ENCODE measurements around the gene MRPS35.
"Not testable (repeated sequence)": the region's sequence is repeated elsewhere in the genome, so short reads cannot be mapped to it uniquely, and the experiment has no call there.

Gene MRPS35

DNA sequence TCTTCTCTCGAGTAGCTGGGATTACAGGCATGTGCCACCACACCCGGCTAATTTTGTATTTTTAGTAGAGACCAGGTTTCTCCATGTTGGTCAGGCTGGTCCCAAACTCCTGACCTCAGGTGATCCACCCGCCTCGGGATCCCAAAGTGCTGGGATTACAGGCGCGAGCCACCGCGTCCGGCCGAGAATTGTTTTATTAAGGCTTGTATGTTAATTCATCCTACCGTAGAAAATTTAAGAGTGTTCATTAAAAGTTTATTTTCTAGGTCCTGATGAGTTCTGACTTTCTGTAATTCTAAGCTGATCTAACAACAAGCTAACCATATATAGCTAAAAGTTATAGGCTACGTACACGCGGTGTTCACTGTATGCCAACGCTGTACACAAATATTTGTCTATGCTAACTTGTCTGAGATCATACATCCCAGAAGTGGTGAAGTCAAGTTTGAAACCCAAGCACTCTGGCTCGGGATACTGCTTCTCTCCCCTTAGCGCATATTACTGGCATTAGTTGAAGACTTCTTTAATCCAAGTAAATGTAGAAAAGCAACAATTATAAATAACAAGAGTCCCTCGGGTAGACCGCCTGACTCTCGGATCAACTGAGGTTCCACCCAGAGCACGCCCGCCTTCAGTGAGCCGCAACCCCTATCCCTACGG is 570 bp upstream of the MRPS35 start:
- no peak for DNase-seq

DNA sequence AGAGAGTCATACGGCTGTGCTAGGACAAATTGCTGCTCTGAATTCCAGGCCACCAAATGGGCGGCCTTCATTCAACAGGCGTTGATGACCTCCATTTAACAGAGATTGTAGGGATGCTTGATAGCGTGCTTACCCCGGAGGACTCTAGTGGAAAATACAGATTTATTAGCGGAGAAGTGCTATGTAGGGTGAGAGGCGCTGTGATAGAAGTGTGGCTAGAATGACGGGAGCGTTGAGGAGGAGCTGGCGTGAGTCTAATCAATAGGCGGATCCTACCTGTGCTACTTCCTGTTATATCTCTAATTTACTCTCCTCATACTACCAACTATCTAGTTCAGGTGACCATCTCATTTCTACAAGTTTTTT is 668 bp downstream of the MRPS35 start:
- DNase-seq: peak in 1 of 6 experiments; percentile 16

DNA sequence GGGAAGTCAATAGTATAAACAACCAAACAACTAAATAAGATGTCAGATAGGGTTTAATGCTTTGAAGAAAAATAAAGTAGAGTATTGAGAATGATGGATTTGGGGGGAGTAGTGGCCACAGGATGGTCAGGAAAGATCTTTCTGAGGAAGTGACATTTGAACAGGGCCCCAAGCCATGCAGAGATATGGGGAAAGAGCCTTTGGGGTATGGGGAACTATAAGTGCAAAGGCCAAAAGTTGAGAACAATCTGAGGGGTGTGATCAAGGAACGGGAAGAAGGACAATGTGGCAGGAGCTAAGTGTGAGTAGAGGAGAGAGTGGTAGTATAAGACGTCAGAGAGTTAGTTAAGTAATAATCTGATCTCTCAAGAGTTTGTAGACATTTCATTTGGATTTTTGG is 1.3 kb downstream of the MRPS35 start:
- no peak for DNase-seq

DNA sequence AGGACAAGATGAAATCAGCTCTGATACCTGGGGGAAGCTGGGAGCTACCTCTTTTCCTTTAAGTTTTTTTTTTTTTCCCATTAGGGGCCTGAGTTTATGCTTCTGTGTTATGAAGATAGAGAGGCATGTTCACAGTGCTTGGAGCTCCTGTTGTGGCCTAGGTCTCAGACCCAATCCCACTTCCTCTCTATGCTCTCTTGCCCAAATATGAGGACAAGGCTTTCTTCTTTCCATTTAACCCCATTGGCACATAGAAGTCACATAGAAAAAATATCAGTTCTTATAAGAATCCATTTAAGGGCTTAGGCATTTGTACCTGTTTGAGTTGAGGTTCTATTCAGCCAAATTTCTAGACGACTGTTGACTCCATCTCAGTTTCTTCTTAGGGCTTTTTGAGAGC is 12.6 kb downstream of the MRPS35 start:
- no peak for DNase-seq

DNA sequence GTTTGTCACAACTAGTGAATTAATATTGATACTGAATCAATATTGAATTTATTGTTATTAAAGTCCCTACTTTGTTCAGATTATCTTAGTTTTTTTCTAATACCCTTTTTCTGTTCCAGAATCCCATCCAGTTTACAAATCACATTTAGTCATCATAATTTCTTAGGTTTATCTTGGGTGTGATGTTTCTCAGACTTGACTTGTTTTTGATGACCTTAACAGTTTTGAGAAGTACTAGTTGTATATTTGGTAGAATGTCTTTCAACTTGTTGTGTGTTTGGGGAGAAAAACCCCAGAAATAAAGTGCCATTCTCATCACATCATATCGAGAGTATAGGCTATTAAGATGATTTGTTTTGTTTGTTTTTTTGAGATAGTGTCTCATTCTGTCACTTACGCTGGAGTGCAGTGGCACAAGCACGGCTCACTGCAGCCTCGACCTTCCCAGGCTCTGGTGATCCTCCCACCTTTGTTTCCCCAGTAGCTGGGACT is 19.5 kb downstream of the MRPS35 start:
- no peak for DNase-seq

DNA sequence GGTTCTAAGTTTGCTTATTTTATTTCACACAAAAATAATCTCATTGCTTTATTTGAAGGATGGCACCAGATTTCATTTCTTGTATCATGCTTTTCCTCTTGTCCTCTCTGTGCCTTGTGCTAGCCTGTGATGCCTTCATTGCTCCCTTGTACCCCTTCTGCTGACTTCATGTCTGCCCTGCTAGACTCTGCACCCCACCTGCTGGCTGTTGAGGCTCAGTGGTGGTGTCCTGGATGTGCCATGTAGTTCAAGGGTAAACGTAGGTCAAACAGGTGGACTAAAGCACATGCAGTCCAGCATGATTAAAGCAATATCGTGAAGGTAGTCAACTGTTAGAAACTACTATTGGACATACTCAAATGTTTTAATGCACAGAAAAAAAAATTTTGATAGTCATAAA is 21.6 kb downstream of the MRPS35 start:
- no peak for DNase-seq

DNA sequence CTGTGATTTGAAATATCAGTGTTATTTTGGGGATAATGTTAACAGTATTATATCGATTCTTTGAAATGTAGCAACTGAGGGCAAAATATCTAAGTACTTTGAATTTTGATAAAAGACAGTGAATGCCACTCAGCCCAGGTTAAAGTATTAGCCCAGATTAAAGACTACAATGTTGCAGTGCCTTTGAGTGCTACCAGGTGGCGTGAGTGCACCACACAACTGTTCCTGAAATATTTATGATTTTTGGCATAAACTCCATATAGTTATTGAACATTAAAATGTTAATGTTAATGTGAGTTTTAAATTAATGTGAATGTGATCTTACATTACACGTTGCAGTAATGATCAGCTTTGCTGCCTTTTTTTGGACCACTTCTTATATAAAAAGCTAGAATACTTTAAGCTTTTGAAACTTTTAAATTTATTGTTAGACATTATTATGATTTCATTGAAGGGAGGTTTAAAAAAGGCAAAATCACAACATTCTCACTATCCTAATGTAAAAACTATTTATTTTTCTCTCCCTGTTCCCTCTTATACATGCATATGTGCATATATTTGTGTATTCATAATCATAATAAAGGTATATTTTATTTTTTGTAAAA is 22.5 kb downstream of the MRPS35 start:
- peak in 4 of 6 experiments; percentile 2 to 47 (median 24) for DNase-seq

DNA sequence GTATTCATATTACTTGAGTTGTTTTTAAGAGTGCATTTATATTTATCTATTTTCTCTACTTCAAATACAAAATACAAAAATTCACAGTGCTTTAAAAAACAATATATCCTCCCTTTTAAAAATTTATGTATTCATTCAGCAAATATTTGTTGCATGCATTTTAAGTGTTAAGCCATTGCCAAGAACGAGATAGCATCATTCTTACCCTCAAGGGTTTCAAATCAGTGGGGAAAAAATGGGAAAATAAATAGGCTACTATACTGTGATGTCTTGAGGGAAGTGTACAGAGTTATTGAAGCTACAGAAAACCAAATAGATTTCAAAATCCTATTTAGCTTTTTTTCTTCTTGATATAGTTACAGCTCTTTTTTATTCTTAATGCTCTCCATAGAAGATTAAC is 23.2 kb downstream of the MRPS35 start:
- DNase-seq: no peak

DNA sequence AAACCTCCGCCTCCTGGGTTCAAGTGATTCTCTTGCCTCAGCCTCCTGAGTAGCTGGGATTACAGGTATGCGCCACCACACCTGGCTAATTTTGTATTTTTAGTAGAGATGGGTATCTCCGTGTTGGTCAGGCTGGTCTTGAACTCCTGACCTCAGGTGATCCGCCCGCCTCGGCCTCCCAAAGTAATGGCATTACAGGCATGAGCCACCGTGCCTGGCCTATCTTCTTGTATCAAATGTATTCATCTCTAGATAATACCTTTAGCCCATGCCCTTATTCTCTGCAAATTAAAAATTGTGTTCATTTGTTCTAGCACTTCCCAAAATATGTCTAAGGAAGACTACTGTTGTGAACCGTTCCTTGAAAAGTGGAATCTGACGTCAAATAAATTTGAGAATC is 23.7 kb downstream of the MRPS35 start:
- DNase-seq: not testable (repeated sequence)

DNA sequence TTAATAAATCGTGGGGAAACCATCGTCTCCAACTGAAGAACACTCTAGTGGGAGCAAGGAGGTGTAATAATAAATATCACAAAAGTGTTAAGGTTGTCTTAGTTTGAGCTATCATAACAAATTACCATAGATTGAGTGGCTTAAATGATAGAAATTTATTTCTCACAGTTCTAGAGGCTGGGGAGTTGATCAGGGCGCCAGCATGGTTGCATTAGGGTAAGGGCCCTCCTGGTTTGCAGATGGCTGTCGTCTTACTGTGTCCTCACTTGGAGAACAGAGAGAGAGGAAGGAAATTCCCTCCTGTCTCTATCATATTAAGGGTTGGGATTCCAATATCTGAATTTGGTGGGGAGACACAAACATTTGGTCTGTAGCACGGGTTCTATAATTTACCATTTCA is 33.0 kb downstream of the MRPS35 start:
- DNase-seq: no peak

DNA sequence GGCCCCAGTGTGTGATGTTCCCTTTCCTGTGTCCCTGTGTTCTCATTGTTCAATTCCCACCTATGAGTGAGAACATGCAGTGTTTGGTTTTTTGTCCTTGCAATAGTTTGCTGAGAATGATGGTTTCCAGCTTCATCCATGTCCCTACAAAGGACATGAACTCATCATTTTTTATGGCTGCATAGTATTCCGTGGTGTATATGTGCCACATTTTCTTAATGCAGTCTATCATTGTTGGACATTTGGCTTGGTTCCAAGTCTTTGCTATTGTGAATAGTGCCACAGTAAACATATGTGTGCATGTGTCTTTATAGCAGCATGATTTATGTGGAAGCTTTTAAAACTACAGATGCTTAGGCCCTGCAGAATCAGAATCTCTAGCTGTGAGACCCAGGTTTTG is 35.1 kb downstream of the MRPS35 start:
- not testable (repeated sequence) for DNase-seq

DNA sequence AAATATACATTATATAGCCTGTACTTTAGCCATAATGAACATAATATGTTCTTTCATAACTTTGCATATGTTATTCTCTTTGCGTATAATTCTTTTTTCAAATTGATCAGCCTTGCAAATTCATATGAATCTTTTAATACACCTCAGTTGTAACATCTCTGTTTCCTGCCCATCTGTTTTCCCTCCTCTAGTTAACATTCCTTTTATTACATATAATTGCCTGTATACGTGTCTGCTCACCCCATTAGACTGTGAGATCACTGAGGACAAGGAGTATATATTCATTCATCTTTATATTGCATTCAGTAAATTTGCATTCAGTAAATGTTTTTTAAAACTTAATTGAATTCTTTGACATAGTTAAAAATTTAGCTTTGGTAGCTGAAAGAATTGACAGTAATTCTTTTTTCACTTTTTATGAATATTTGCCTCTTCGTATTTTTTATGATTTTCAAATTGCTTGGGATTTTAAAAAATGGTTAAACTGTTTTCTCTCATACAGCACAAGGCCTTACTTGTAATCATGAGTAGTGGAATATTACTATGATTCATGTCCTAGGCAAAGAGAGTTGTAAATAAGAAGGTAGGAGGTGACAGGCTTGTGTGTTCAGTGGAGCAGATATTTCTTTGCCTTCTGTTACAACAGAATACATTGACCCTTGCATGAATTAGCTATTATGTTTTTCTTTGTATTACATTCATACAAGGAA is 36.6 kb downstream of the MRPS35 start:
- no peak for DNase-seq

DNA sequence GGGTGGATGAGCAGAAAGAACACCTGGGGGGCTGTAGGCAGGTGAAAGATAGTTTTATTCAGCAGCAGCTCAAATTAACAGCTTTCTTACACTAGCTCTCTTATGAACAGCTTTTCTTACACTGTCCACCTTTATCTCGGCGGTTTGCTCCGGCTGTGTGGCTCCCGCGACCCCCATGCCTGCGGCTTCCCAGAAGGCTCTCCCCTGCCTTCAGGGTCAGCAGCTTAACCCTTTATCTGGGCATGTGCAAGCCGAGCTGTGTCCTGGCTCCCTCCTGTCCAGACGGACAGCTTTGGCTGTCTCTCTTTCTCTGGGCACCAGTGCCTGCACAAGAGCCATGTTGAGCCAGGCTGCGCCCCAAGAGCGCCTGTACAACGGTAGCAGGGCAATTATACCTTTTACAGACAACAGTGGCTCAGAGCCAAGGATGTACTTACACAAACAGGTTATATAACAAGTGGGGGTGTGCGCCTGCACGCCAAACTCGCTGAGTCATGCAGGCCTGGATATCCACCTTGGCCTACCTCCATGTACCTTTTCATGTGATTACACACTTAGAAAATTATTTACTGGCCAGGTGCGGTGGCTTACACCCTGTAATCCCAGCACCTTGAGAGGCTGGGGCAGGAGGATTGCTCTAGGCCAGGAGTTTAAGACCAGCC is 40.9 kb downstream of the MRPS35 start:
- DNase-seq: no peak

DNA sequence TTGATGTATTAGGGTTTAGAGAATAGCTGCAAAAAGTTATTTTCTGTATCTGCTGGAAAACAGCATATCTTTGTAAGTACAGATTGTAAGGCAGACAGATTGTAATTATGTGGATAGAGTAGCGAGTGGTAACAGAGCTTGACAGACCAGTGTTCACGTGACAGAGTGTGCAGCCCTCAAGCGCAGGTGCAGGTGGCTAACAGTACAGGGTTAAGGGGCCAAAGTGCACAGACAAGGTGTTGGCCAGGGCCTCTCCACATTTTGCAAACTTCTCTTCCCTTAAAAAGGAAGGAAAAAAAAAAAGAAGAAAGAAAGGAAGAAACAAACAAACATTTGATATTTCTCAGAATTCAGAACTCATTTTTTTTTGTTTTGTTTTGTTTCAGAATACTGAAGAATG is 44.2 kb downstream of the MRPS35 start:
- no peak for DNase-seq

DNA sequence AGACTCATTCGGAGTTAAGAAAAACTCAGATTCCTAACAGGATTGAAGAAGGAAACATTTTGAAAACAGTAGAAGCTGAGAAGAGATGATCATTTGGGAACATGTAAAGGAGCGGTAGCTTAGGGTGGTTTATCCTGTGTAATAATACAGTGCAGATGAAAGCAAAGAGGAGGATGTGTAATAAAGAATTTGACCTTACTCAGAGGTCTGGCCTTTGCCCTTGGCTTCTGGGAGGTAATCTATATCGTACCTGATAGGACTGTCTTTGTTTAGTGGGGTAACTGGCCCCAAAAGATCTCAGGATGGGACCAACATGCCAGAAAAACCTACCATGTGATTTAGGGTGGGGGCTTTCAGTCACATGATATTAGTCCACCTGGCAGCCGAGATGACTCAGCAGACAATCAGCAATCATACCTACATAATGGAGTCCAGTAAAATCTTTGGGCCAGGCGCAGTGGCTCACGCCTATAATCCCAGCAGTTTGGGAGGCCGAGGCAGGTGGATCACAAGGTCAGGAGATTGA is 46.1 kb downstream of the MRPS35 start:
- no peak for DNase-seq

DNA sequence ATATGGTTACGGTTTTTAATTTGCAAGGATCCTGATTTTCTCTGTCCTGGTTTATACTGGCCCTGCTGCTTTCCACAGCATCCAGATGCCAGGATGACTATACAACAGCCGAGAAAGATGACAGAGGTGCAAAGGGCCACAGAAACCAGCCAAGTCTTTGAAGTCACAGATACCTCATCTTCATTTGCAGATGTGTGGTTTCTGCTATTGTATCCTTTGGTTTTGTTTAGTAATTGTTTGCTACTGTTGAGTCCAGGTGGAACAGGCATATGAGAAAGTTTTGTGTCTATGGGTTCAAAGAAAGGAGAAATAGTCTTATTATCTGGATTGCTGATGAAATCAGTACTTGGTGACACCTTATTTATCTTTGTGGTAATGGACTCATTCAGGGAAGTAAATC is 52.1 kb downstream of the MRPS35 start:
- DNase-seq: no peak

DNA sequence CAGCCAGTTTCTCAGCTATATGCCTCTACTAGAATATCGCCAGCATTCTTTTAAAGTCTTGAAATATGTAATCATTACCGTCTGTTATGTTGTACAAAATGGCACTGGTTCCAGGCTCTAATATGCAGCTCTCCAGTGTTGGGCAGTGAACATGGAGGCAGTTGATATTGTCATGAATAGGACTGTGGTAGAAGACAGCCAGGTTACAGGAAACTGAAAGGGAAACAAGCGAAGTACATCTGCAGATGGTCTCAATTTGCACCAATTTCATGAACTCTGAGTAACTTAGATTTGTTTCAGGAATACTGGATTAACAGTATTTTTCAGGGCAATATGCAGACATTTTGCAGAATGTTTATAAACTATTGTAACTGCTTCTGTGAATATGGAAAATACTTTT is 56.0 kb downstream of the MRPS35 start:
- DNase-seq: no peak

DNA sequence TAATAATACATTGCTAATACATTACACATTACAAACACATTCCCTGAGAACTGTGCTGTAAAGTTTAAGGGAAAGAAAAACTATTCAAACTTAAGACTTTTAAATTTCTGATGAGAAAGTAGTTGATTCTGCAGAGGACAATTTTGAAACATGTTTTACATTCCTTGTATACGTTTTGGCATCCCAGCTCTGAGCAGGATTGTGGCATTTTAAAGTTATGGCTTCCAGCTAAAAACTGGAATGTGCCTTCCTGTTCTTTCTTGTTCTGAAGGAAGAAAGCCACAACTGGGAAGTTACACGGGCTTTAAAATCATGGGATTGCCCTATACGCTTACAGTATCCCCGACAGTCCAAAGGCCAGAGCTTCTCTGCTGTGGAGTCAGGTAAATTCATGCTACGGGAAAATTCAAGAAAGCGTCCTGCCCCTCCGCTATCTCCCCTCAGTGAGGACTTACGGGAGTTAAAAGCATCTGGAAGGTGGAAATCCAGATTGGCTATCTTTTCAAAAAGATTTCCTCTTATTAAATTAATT is 58.6 kb downstream of the MRPS35 start:
- no peak for DNase-seq

DNA sequence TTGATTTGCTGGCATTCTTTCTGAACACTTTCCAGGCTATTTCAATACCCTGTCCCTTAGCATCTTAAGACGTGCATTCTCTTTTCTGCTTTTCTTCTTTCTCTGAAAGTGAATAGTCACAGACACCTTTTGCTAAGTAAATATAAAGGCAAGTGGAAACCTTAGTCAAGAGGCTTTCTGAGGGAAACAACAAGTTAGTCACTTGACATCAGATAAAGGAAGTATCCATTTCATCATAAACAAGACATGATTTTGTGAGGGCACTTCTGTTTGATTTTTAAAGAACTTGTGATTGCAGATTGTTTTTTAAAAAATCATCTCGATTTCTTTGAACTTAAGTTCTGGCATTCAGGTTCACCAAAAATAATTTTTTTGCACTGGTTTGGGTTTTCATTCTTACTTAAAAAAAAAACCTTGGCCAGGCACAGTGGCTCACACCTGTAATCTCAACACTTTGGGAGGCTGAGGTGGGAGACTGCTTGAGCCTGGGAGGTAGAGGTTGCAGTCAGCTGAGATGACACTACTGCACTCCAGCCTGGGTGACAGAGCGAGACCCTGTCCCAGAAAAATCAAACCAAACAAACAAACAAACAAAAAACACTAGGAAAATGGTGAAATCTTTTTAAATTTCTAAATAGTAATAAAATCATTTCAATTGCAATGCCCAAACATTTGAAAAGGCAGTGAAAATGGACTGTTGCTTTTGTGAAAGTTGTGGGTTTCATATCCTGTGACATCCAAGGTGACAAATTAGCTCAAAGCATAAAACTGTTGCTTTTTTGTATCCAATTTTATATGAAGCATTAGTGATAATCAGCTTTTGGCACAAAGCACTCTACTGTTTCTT is 61.1 kb downstream of the MRPS35 start:
- no peak for DNase-seq

DNA sequence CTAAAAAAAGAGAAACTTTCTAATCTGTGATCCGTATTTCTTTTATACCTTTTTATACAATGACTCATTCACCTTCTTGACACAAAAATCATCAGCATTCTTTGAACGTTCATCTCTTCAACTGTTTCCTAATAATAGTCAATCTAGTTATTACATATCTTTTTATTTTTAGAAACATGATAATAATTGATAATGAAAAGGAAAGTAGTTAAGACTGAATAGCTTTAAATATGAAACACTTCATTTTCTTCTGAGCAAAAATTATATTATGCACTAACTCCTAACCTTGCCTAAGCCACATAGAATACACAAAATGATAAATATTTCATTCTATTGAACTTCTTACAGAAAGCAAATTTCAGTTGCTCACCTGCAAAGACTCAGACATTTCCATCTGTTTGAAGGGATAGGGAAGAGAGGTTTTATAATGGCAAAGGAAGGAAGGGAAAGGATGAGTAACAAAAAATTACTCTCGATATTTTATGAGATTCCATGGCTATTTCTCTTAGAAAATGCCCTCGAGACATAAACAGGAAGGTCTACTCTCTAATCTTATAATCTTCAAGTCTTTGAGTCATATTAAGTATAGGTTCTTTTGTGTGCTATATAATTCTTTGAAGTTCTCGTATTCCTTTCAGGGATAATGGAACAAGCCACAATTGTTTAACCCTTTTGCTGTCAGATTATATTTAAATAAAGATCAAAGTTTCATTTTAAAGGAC is 61.9 kb downstream of the MRPS35 start:
- no peak for DNase-seq

DNA sequence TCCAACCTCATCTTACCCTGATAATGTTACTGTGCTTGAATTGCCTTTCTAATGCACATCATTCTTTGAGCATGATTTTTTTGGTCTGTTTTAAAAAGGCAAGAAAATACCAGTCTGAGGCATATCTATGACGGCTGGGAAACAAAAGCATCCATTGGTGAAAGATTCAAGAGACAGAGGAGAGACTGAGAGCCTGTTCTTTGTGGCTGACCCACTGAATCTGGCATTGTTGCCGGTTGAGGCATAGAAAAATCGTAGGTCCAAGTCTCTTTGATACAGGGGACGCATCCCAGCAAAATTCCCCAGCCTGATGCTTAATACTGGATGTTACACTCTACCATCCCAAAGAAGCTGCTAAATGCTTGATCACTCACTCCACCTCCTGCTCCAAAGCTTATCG is 66.5 kb downstream of the MRPS35 start:
- DNase-seq: no peak

DNA sequence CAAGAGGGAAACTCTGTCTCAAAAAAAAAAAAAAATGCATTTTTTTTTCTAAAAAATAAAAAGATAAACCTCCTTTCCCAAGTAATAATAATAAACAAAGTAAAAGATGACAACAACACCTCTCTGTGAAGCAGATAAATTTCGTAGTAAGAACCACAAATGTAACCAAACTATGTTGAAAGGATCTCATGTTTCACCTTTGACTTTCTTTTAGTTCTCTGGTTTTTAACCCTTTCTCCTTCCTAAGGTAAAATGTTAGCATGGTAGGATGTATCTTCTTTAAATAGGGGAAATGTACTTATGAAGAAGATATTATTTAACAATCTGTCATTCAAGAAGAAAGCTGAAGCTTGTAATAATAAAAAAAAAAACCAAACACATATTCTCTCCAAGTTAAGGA is 67.6 kb downstream of the MRPS35 start:
- DNase-seq: no peak

All from stimulated activated naive CD4-positive, alpha-beta T cell (primary cell).